ENCODE results near the gene NAB2.
"Not testable (repeated sequence)": the region's sequence is repeated elsewhere in the genome, so short reads cannot be mapped to it uniquely, and the experiment has no call there.

Gene NAB2

DNA sequence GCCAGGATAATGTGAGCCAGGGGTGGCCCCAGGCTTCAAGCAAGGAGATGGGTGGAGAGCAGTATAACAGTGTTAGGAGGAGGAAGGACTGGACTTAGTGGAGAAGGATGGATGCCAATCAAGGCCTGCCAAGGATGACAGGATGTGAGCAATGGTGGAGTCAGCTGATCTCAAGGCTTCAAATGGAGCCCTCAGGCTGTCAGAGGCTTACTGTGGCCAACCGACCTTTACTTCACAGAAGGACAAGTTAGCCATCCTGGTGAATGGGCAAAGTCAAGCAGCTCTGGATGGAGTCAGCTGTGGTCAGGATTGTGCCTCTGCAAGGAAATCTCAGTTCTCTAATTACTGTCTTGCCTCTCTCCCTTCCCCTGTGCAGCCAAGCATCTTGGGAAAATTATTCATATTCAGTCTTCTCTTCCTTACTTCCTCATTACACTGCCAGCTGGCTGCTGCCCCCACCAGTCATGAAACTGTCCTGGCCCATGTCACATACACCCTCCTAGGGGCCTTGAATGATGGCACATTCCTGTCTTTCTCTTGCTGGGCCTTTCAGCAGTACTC is 29.9 kb downstream of the NAB2 start:
- no peaks in the 10 kb centered on the region for H3K9me3 ChIP-seq (ENCODE audit: control insufficient read depth, insufficient read depth, low read depth, low read length)
- H3K4me3 ChIP-seq (ENCODE audit: low read depth, low read length): no peak overlapping the region
- TF ChIP-seq, protein P1, sequence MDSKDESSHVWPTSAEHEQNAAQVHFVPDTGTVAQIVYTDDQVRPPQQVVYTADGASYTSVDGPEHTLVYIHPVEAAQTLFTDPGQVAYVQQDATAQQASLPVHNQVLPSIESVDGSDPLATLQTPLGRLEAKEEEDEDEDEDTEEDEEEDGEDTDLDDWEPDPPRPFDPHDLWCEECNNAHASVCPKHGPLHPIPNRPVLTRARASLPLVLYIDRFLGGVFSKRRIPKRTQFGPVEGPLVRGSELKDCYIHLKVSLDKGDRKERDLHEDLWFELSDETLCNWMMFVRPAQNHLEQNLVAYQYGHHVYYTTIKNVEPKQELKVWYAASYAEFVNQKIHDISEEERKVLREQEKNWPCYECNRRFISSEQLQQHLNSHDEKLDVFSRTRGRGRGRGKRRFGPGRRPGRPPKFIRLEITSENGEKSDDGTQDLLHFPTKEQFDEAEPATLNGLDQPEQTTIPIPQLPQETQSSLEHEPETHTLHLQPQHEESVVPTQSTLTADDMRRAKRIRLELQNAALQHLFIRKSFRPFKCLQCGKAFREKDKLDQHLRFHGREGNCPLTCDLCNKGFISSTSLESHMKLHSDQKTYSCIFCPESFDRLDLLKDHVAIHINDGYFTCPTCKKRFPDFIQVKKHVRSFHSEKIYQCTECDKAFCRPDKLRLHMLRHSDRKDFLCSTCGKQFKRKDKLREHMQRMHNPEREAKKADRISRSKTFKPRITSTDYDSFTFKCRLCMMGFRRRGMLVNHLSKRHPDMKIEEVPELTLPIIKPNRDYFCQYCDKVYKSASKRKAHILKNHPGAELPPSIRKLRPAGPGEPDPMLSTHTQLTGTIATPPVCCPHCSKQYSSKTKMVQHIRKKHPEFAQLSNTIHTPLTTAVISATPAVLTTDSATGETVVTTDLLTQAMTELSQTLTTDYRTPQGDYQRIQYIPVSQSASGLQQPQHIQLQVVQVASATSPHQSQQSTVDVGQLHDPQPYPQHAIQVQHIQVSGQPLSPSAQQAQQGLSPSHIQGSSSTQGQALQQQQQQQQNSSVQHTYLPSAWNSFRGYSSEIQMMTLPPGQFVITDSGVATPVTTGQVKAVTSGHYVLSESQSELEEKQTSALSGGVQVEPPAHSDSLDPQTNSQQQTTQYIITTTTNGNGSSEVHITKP (tag by site-specific recombination; IDR thresholded peaks at IDR 0.05): peak; percentile 67
- TF ChIP-seq ZNF19 (tag by site-specific recombination; IDR thresholded peaks at IDR 0.05; ENCODE audit: low read depth) (no peak), ZNF529 (tag by site-specific recombination; IDR thresholded peaks at IDR 0.05; ENCODE audit: insufficient replicate concordance) (no peak), ZFP41 (tag by site-specific recombination; IDR thresholded peaks at IDR 0.05; ENCODE audit: borderline replicate concordance) (no peak)
- TF ChIP-seq, protein P2, sequence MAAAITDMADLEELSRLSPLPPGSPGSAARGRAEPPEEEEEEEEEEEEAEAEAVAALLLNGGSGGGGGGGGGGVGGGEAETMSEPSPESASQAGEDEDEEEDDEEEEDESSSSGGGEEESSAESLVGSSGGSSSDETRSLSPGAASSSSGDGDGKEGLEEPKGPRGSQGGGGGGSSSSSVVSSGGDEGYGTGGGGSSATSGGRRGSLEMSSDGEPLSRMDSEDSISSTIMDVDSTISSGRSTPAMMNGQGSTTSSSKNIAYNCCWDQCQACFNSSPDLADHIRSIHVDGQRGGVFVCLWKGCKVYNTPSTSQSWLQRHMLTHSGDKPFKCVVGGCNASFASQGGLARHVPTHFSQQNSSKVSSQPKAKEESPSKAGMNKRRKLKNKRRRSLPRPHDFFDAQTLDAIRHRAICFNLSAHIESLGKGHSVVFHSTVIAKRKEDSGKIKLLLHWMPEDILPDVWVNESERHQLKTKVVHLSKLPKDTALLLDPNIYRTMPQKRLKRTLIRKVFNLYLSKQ (tag by site-specific recombination; IDR thresholded peaks at IDR 0.05; ENCODE audit: borderline replicate concordance): no peak
- H3K36me3 ChIP-seq (ENCODE audit: control insufficient read depth in 2 of 2, insufficient read depth in 1 of 2, low read length in 2 of 2): no peaks in the 10 kb centered on the region
- no peak overlapping the region for H3K27ac ChIP-seq (ENCODE audit: extremely low read depth, low read depth, low read length)
- ChIA-PET POLR2A (no interaction called here), CTCF (interaction anchor here (0.6 to 2.3 kb wide), 6 partner anchors 9 to 111 kb away, joined by 3 to 8 read pairs (median 4); partner anchors contain the start of gene LRP1)
- H3K4me1 ChIP-seq (ENCODE audit: control insufficient read depth, insufficient read depth, low read length): no peaks in the 10 kb centered on the region

DNA sequence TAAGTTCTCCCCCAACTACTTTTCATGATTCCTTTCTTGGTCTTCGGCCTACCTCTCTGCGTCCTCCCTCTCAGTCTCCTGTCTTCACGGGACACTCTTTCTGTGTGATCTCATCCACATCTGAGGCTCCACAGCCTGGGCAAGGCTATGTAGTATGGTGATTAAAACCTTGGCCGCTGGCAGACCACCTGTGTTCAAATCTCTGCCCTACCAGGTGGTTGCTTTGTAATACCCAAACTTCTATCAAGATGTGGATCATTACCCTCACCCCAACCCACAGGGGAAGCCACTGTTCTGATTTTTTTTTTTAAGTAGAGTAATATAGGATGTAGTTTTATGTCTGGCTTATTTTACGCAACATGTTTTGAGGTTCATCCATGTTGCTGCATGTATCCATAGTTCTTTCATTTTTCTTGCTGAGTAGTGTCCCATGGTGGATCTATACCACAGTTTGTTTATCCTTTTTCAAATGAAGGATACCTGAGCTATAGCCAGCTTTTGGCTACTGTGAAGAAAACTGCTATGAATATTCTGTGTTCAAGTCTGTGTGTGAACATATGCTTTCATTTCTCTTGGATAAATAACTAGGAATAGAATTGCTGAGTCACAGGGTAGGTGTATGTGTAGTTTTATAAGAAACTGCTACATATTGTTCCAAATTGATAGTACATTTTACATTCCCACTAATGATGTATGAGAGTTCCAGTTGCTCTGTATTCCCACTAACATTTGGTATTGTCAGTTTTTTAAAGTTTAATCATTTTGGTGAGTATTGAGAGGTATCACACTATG is 30.6 kb downstream of the NAB2 start:
- no peak for TF ChIP-seq SP7 (tag by site-specific recombination; IDR thresholded peaks at IDR 0.05)
- TF ChIP-seq ZNF133 (tag by site-specific recombination; IDR thresholded peaks at IDR 0.05): no peak
- TF ChIP-seq ZNF239 (tag by site-specific recombination; IDR thresholded peaks at IDR 0.05): no peak
- no peak for TF ChIP-seq ZNF146 (tag by site-specific recombination; IDR thresholded peaks at IDR 0.05)
- TF ChIP-seq RBAK (tag by site-specific recombination; IDR thresholded peaks at IDR 0.05): no peak
- TF ChIP-seq ZNF660 (tag by site-specific recombination; IDR thresholded peaks at IDR 0.05): no peak
- TF ChIP-seq PRDM1 (tag by site-specific recombination; IDR thresholded peaks at IDR 0.05): no peak
- TF ChIP-seq YY2 (tag by site-specific recombination; IDR thresholded peaks at IDR 0.05): no peak
- no peak for TF ChIP-seq ZNF549 (tag by site-specific recombination; IDR thresholded peaks at IDR 0.05)
- TF ChIP-seq, protein P3, sequence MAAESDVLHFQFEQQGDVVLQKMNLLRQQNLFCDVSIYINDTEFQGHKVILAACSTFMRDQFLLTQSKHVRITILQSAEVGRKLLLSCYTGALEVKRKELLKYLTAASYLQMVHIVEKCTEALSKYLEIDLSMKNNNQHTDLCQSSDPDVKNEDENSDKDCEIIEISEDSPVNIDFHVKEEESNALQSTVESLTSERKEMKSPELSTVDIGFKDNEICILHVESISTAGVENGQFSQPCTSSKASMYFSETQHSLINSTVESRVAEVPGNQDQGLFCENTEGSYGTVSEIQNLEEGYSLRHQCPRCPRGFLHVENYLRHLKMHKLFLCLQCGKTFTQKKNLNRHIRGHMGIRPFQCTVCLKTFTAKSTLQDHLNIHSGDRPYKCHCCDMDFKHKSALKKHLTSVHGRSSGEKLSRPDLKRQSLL (tag by site-specific recombination; IDR thresholded peaks at IDR 0.05): no peak
- Histone ChIP-seq H3K36me3 (ENCODE audit: control insufficient read depth in 2 of 2, insufficient read depth in 1 of 2, low read length in 2 of 2) (no peaks in the 10 kb centered on the region), H3K27ac (ENCODE audit: extremely low read depth, low read depth, low read length) (no peak overlapping the region), H3K4me1 (ENCODE audit: control insufficient read depth, insufficient read depth, low read length) (no peaks in the 10 kb centered on the region), H3K9me3 (ENCODE audit: control insufficient read depth, insufficient read depth, low read depth, low read length) (no peaks in the 10 kb centered on the region), H3K4me3 (ENCODE audit: low read depth, low read length) (no peak overlapping the region)
- ChIA-PET CTCF (interaction anchor here (0.6 to 2.2 kb wide), 7 partner anchors 8 to 556 kb away, joined by 3 to 14 read pairs (median 3); partner anchors contain the start of genes LRP1 and STAT6), POLR2A (no interaction called here)

DNA sequence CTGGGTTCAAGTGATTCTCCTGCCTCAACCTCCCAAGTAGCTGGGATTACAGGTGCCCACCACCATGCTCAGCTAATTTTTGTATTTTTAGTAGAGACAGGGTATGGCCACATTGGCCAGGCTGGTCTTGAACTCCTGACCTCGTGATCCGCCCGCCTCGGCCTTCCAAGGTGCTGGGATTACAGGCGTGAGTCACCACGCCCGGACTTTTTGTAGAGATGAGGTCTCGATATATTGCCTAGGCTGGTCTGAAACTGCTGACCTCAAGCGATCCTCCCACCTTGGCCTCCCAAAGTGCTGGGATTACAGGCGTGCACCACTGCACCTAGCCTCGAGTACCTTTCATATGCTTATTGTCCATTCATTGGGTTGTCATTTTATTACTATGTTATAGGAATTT is 31.8 kb downstream of the NAB2 start:
- not testable (repeated sequence) for H3K4me1 ChIP-seq (ENCODE audit: control insufficient read depth, insufficient read depth, low read length); H3K36me3 ChIP-seq (ENCODE audit: control insufficient read depth in 2 of 2, insufficient read depth in 1 of 2, low read length in 2 of 2); H3K4me3 ChIP-seq (ENCODE audit: low read depth, low read length); H3K27ac ChIP-seq (ENCODE audit: extremely low read depth, low read depth, low read length); H3K9me3 ChIP-seq (ENCODE audit: control insufficient read depth, insufficient read depth, low read depth, low read length)
- ChIA-PET CTCF (interaction anchor here (0.6 to 8.9 kb wide), 8 partner anchors 9 to 156 kb away, joined by 3 to 259 read pairs (median 6); partner anchors contain the start of gene STAT6), POLR2A (interaction anchor here (0.7 kb wide), 1 partner anchor 13 kb away, joined by 3 read pairs; no protein-coding TSS in a partner anchor)
